Measurements from ENCODE around the gene A3GALT2.

DNA sequence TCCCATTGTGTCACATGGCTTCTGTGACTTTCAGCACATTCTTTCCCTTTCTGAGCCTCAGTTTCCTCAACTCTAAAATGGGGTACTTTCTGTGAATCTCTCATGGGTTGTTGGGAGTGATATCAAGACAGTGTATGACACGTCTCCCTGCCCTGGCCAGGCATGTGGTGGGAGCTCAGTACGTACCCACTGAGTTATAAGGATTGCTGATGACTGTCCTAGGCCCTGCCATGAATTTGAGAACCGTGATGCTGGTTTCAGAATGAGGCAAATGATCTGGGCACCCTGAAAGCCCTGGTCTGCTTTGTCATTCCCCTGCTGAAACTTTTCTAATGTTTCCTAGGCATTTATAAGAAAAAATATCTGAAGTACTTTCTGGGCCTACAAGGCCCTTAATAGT is 61.0 kb downstream of the A3GALT2 start:
- TF ChIP-seq, protein P1, sequence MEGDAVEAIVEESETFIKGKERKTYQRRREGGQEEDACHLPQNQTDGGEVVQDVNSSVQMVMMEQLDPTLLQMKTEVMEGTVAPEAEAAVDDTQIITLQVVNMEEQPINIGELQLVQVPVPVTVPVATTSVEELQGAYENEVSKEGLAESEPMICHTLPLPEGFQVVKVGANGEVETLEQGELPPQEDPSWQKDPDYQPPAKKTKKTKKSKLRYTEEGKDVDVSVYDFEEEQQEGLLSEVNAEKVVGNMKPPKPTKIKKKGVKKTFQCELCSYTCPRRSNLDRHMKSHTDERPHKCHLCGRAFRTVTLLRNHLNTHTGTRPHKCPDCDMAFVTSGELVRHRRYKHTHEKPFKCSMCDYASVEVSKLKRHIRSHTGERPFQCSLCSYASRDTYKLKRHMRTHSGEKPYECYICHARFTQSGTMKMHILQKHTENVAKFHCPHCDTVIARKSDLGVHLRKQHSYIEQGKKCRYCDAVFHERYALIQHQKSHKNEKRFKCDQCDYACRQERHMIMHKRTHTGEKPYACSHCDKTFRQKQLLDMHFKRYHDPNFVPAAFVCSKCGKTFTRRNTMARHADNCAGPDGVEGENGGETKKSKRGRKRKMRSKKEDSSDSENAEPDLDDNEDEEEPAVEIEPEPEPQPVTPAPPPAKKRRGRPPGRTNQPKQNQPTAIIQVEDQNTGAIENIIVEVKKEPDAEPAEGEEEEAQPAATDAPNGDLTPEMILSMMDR (IDR thresholded peaks at IDR 0.05) = no peak
- TF ChIP-seq POLR2AphosphoS5 (IDR thresholded peaks at IDR 0.05; ENCODE audit: low read depth, low read length) (no peak), FOSL2 (IDR thresholded peaks at IDR 0.05; ENCODE audit: borderline replicate concordance, low read depth) (no peak), TCF12 (IDR thresholded peaks at IDR 0.05) (no peak), EP300 (IDR thresholded peaks at IDR 0.05; ENCODE audit: borderline replicate concordance in 1 of 2, low read depth in 1 of 2, low read length in 1 of 2) (no peak), YY1 (IDR thresholded peaks at IDR 0.05; ENCODE audit: low read depth) (no peak), SIN3A (IDR thresholded peaks at IDR 0.05; ENCODE audit: borderline replicate concordance, low read depth, low read length) (no peak), MXI1 (IDR thresholded peaks at IDR 0.05; ENCODE audit: low read depth, low read length) (no peak), FOXM1 (IDR thresholded peaks at IDR 0.05; ENCODE audit: low read depth) (no peak), EZH2phosphoT487 (IDR thresholded peaks at IDR 0.05; ENCODE audit: borderline replicate concordance, low read depth) (no peak), CHD2 (IDR thresholded peaks at IDR 0.05; ENCODE audit: low read length, partially characterized antibody) (no peak)
- TF ChIP-seq, protein P2, sequence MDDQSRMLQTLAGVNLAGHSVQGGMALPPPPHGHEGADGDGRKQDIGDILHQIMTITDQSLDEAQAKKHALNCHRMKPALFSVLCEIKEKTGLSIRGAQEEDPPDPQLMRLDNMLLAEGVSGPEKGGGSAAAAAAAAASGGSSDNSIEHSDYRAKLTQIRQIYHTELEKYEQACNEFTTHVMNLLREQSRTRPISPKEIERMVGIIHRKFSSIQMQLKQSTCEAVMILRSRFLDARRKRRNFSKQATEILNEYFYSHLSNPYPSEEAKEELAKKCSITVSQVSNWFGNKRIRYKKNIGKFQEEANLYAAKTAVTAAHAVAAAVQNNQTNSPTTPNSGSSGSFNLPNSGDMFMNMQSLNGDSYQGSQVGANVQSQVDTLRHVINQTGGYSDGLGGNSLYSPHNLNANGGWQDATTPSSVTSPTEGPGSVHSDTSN (IDR thresholded peaks at IDR 0.05) = no peak
- TF ChIP-seq, protein P3, sequence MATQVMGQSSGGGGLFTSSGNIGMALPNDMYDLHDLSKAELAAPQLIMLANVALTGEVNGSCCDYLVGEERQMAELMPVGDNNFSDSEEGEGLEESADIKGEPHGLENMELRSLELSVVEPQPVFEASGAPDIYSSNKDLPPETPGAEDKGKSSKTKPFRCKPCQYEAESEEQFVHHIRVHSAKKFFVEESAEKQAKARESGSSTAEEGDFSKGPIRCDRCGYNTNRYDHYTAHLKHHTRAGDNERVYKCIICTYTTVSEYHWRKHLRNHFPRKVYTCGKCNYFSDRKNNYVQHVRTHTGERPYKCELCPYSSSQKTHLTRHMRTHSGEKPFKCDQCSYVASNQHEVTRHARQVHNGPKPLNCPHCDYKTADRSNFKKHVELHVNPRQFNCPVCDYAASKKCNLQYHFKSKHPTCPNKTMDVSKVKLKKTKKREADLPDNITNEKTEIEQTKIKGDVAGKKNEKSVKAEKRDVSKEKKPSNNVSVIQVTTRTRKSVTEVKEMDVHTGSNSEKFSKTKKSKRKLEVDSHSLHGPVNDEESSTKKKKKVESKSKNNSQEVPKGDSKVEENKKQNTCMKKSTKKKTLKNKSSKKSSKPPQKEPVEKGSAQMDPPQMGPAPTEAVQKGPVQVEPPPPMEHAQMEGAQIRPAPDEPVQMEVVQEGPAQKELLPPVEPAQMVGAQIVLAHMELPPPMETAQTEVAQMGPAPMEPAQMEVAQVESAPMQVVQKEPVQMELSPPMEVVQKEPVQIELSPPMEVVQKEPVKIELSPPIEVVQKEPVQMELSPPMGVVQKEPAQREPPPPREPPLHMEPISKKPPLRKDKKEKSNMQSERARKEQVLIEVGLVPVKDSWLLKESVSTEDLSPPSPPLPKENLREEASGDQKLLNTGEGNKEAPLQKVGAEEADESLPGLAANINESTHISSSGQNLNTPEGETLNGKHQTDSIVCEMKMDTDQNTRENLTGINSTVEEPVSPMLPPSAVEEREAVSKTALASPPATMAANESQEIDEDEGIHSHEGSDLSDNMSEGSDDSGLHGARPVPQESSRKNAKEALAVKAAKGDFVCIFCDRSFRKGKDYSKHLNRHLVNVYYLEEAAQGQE (IDR thresholded peaks at IDR 0.05; ENCODE audit: low read depth, low read length) = no peak

Data from SK-N-SH (cell line).